NCI-H1694 treated with DMSO at 0.1 percent for 48 hours (cell line): ENCODE measurements around the gene CREB3.

ENCODE experiments used
- DNase-seq: peaks from one replicate; lab custom pipeline; 2025; lab: John Stamatoyannopoulos, UW

The CREB3 gene

GRCh38 chr9:35781066-35781465 is 48.6 kb downstream of the CREB3 start:
- DNase-seq: no peak

- DNase-seq: no peak
Measured at GRCh38 chr9:35783418-35783817, 51.0 kb downstream of the CREB3 start.
